DND-41 (cell line): ENCODE data around the gene TMEM106A.
"Not testable (repeated sequence)": the region's sequence is repeated elsewhere in the genome, so short reads cannot be mapped to it uniquely, and the experiment has no call there.

Source experiments
- ATAC-seq: fragments of 200-7000 bp; cut with Tn5 transposase; 3 replicates; pipeline ENCODE4 v1.9.1; 2021; ENCODE audit warnings: low read depth; ENCODE audit not compliant: insufficient read depth
- DNase-seq: peaks from one replicate; pipeline ENCODE4 v3.0.0-alpha.2; 2020
- H2AFZ ChIP-seq: 2 replicates; pipeline ENCODE4 v1.6.0; 2012; ENCODE audit warnings: low read depth, low read length
- H3K27ac ChIP-seq: 2 replicates; pipeline ENCODE4 v1.5.1; 2012; ENCODE audit warnings: low read length, inconsistent platforms
- H3K27me3 ChIP-seq: fragments of 200-600 bp; sonication (generic); 2 replicates; pipeline ENCODE4 v1.6.0; 2012; ENCODE audit warnings: low read length, mild to moderate bottlenecking, inconsistent platforms; ENCODE audit not compliant: insufficient read depth, poor library complexity
- H3K36me3 ChIP-seq: 2 replicates; pipeline ENCODE4 v1.5.1; 2012; ENCODE audit warnings: low read length, inconsistent platforms; ENCODE audit not compliant: insufficient read depth
- H3K4me1 ChIP-seq: 2 replicates; pipeline ENCODE4 v1.5.1; 2012; ENCODE audit warnings: mild to moderate bottlenecking, low read length; ENCODE audit not compliant: insufficient read depth
- H3K4me2 ChIP-seq: 2 replicates; pipeline ENCODE4 v1.6.0; 2012; ENCODE audit warnings: mild to moderate bottlenecking, moderate library complexity, low read length, inconsistent platforms; ENCODE audit not compliant: insufficient read depth
- H3K4me3 ChIP-seq, 2 experiments: fragments of 200-600 bp in 1 of 2; shearing (Covaris generic) in 1 of 2; 2 replicates each; pipeline ENCODE4 v1.5.1; 2012 to 2016; ENCODE audit warnings: inconsistent platforms in 2 of 2, low read length in 2 of 2, mild to moderate bottlenecking in 2 of 2, low read depth in 1 of 2, moderate library complexity in 1 of 2
- H3K79me2 ChIP-seq: 2 replicates; pipeline ENCODE4 v1.6.0; 2012; ENCODE audit warnings: low read length, inconsistent platforms; ENCODE audit not compliant: insufficient read depth
- H3K9ac ChIP-seq: 2 replicates; pipeline ENCODE4 v1.6.0; 2012; ENCODE audit warnings: low read depth, mild to moderate bottlenecking, inconsistent platforms, low read length, moderate library complexity
- H3K9me3 ChIP-seq: 2 replicates; pipeline ENCODE4 v1.5.1; 2012; ENCODE audit warnings: low read length, moderate library complexity, mild to moderate bottlenecking, inconsistent platforms; ENCODE audit not compliant: insufficient read depth, severe bottlenecking
- H4K20me1 ChIP-seq: 2 replicates; pipeline ENCODE4 v1.6.0; 2012; ENCODE audit warnings: low read length; ENCODE audit not compliant: insufficient read depth
- CTCF ChIP-seq: IDR thresholded peaks from 2 replicates; pipeline ENCODE4 v1.5.1; 2012; ENCODE audit warnings: borderline replicate concordance, low read length, moderate library complexity, mild to moderate bottlenecking; ENCODE audit not compliant: poor library complexity, severe bottlenecking; ENCODE audit errors: extremely low read depth
- EZH2 ChIP-seq: IDR thresholded peaks from 3 replicates; pipeline ENCODE4 v1.6.1; 2012; ENCODE audit warnings: borderline replicate concordance, low read depth, mild to moderate bottlenecking, moderate library complexity, low read length, inconsistent platforms; ENCODE audit not compliant: severe bottlenecking

TMEM106A gene

GRCh38 chr17:43175213-43176118, 36.2 kb upstream of the TMEM106A start:
- Histone ChIP-seq H4K20me1 (no peaks in the 10 kb centered on the region), H3K4me2 (no peak overlapping the region), H3K4me1 (peaks cover 28% of the 10 kb centered on the region)

GRCh38 chr17:43176119-43176570, 35.5 kb upstream of the TMEM106A start:
- H3K9me3 ChIP-seq: no peaks in the 10 kb centered on the region
- no peaks in the 10 kb centered on the region for H4K20me1 ChIP-seq
- no peak overlapping the region for H2AFZ ChIP-seq
- no peaks in the 10 kb centered on the region for H3K27me3 ChIP-seq
- H3K9ac ChIP-seq: no peak overlapping the region
- H3K36me3 ChIP-seq: peaks cover 51% of the 10 kb centered on the region
- peaks cover 36% of the 10 kb centered on the region for H3K79me2 ChIP-seq
- no peak for ATAC-seq
- H3K4me2 ChIP-seq: no peak overlapping the region
- H3K4me1 ChIP-seq: peaks cover 28% of the 10 kb centered on the region
- H3K4me3 ChIP-seq: no peak overlapping the region
- TF ChIP-seq EZH2 (no peak), CTCF (no peak)
- no peak for DNase-seq
- H3K27ac ChIP-seq: no peak overlapping the region

More at GRCh38 chr17:43175213-43176118, 36.2 kb upstream of the TMEM106A start:
- Histone ChIP-seq H3K9me3 (no peaks in the 10 kb centered on the region), H2AFZ (no peak overlapping the region), H3K79me2 (peaks cover 41% of the 10 kb centered on the region), H3K27ac (no peak overlapping the region), H3K36me3 (peaks cover 45% of the 10 kb centered on the region), H3K4me3 (no peak overlapping the region), H3K27me3 (no peaks in the 10 kb centered on the region), H3K9ac (no peak overlapping the region)
- TF ChIP-seq EZH2 (no peak), CTCF (no peak)
- ATAC-seq: no peak
- DNase-seq: no peak

- H3K27ac ChIP-seq: no peak overlapping the region
- H3K4me3 ChIP-seq: no peak overlapping the region
- H3K9ac ChIP-seq: no peak overlapping the region
- no peaks in the 10 kb centered on the region for H4K20me1 ChIP-seq
- no peaks in the 10 kb centered on the region for H3K9me3 ChIP-seq
- H3K27me3 ChIP-seq: no peaks in the 10 kb centered on the region
- ATAC-seq: no peak
- no peaks in the 10 kb centered on the region for H3K79me2 ChIP-seq
- no peaks in the 10 kb centered on the region for H3K4me1 ChIP-seq
- no peak overlapping the region for H2AFZ ChIP-seq
- H3K36me3 ChIP-seq: peaks cover 41% of the 10 kb centered on the region
- TF ChIP-seq EZH2 (no peak), CTCF (no peak)
- no peak for DNase-seq
- no peak overlapping the region for H3K4me2 ChIP-seq
Observed at GRCh38 chr17:43183921-43184320, 27.8 kb upstream of the TMEM106A start.

GRCh38 chr17:43186656-43187055, 25.0 kb upstream of the TMEM106A start:
- not testable (repeated sequence) for H3K9ac ChIP-seq, H3K27me3 ChIP-seq, H3K4me2 ChIP-seq, H3K27ac ChIP-seq, H3K4me1 ChIP-seq, DNase-seq, H4K20me1 ChIP-seq, H3K4me3 ChIP-seq, H3K9me3 ChIP-seq, H3K79me2 ChIP-seq, H2AFZ ChIP-seq, ATAC-seq
- peaks cover 47% of the 10 kb centered on the region for H3K36me3 ChIP-seq
